HG02852 (cell line): ENCODE data around the gene ANK2.
A peak's percentile ranks its signal among the peaks of the same experiment; 100 is the strongest.

Source experiments
- ATAC-seq: cut with Tn5 transposase; IDR thresholded peaks from one replicate; pipeline ENCODE4 v1.9.1; 2021; ENCODE audit warnings: mild to moderate bottlenecking, moderate library complexity; ENCODE audit not compliant: unreplicated experiment

Gene ANK2

DNA sequence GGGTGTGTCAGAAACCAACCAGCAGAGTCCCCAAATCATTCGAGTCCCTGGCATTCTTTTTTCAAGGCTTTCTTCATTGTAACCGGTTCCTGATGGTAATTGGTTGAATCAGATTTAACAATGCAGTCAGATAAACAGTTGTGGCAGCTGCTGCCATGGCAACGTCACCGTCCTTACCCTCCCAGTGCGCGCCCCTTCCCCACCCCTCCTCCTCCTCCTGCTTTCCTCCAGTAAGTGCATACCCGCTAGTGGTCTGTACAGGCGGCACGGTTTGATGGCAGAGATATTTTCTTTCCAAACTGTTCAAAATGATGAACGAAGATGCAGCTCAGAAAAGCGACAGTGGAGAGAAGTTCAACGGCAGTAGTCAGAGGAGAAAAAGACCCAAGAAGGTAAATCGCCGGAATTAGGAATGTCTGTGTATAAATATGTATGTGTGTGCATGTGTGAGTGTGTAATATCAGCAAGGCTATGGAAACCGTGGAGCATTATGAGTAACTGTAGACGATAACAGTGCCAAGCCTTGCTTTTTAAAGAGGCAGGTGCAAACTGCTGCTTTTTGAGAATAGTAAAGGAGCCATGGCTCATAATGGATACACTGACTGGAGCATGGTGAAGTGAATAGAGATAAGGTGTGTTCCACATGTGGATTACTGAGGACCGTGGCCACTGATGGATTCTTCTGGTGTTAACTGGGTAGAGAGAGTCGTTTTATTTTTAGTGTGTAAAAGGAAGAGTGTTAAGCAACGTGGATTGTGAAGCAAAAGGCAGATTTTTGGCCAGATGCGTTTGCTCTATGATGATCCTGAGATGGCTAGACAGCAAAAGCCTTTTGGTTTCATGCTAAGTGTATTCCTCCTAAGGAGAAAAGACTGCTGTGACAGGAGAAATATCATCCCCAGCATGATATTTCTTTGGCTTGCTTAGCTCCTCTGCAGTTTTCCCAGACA lies at the start of gene ANK2:
TSS of gene ANK2 (plus strand) at position 233 of the 950 bp plus-strand sequence. CDS start at position 309, 76 bp downstream.
- no peak for ATAC-seq

DNA sequence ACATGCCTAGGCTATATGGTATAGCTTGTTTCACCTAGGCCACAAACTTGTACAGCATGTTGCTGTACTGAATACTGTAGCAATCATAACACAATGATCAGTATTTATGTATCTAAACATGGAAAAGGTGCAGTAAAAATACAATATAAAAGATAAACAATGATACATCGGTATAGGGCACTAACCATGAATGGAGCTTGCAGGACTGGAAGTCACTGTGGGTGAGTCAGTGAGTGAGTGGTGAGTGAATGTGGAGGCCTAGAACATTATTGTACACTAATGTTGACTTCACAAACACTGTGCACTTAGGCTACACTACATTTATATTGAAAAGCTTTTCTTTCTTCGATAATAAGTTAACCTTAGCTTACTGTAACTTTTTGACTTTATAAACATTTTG lies 45.6 kb upstream of the ANK2 start:
- no peak for ATAC-seq

DNA sequence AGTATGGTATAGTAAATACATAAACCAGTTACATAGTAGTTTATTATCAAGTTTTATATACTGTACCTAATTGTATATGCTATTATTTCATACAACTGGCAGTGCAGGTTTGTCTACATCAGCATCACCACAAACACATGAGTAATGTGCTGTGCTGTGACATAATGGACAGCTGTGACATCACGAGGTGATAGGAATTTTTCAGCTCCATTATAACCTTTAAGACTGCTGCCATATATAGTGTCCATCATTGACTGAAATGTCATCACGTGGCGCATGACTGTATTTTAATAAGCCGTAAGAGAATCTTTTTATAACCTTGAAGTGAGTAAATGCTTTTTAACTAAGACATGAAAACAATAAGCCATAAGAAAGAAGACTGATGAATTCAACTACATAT lies 44.8 kb upstream of the ANK2 start:
- ATAC-seq, result no peak

DNA sequence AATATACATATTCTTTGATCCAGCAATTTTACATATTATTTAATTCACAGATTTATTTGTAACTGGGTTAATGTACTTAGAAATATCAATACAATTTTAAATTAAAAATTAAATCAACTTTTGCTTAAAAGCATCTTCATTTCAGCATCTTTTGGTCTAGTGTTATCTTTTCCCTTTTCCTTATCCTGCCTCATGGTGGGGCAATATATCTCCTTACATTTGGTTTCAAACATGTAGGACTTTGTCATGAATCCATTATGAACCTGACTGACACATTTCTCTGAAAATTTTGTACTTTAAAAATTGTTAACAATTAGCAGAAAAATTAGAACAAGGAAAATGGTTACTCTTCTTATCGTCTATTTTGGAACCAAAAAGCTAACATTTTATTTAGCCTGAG lies 42.8 kb upstream of the ANK2 start:
- ATAC-seq, result no peak

GRCh38 chr4:113007151-113007550 lies 42.3 kb upstream of the ANK2 start:
- no peak for ATAC-seq

DNA sequence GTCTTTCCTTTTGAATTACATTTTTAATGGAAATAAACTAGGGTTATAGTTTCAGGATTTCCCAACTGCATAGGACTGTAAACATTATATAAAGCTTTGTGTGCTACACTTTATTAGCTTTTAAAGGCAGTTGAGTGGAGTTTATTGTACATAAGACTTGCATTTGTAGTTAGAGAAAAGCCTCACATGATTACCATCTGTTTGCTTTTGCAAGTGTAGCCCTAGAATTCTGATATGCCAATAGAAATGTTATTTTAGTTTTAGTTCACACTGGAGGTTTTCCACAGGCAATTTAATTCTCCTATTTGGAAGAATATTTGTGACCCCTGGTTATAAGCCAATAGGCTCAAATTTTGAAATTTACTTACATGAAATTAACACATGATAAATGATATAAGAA lies 41.3 kb upstream of the ANK2 start:
- no peak for ATAC-seq

GRCh38 chr4:113008716-113009115 lies 40.7 kb upstream of the ANK2 start:
- ATAC-seq, result no peak

GRCh38 chr4:113009461-113009860 lies 40.0 kb upstream of the ANK2 start:
- no peak for ATAC-seq

GRCh38 chr4:113012122-113012725 lies 37.2 kb upstream of the ANK2 start:
- ATAC-seq, result no peak

GRCh38 chr4:113012786-113013185 lies 36.7 kb upstream of the ANK2 start:
- no peak for ATAC-seq

DNA sequence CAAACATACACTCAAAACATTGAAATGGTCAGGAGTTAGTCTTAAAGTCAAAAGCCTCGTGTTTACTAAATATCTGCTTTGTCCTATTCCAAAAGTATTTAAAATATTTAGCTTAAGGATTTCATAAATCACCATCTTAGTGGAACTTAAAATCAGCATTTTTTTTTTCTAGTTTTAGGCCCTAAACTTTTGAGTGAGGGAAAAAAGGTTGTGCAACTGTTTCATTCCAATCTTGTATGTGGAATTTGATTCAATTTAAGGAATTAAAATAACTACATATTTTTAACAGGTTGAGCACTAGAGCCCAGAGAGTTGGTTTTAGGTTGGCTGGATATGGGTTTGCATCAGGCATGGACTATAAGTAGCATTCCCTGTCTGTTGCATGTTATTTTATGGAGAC lies 35.7 kb upstream of the ANK2 start:
- ATAC-seq, result no peak

GRCh38 chr4:113016377-113016776 lies 33.1 kb upstream of the ANK2 start:
- ATAC-seq, result no peak

- no peak for ATAC-seq
These were observed 28.5 kb upstream of the ANK2 start for GRCh38 chr4:113020966-113021365.

- no peak for ATAC-seq
These were observed 25.1 kb upstream of the ANK2 start for GRCh38 chr4:113024388-113024787.

- no peak for ATAC-seq
These were observed 24.0 kb upstream of the ANK2 start for GRCh38 chr4:113025416-113025815.

DNA sequence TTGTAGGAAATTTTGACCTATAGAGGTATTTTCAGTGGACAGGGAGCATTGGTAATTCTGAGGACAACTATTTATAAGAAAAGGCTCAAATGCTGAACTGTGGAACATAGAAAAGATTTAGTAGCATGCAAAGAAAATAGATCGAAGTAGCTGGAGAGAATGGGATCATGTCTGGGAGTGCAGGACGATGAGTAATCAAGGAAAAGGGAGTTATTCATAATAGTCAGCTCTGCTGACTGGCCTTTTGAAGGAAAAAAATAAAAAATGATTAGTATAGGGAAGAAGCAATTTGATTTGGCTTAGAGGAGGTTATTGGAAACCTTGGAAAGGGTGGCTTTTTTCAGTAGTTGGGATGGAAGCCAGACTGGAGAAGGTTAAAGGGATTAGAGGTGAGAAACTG lies 22.9 kb upstream of the ANK2 start:
- ATAC-seq, result no peak

DNA sequence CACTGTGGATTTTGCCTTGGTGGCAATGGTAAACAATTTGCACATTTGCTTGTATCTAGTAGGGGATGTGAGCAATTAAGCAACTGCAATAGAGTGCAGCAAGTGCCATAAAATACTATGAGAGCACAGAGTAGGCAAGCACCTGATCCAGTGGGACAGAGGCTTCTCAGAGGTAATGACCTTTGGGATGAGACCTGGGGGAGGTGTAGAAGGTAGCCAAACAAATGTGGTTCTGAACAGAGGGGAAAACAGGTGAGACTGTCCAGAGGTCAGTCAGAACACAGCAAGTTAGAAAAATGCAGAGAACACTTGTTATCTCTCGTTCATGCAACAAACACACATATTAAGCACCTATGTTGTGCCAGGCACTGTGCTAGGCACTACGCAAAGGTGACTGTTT lies 21.4 kb upstream of the ANK2 start:
- ATAC-seq, result no peak

DNA sequence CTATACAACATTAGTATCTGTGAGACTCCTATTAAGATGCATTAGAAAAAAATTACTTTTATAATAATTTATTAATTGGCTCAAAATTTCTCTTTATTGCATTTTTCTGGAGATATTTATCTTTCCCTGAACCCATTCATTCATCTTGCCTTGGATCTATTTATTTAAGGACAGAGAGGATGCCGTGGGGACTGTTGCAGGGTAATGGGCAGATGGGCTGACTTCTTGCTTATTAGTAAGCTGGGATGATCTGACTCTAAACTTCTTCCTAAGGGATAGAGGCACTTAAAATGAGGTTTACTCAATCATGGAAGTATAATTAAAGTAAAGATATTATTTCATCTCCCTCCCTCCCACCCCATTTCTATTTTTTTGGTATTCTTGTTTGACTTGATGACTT lies 18.2 kb upstream of the ANK2 start:
- ATAC-seq, result no peak

- peak; percentile 76 for ATAC-seq
These were observed 8.7 kb upstream of the ANK2 start for GRCh38 chr4:113040793-113041192.

DNA sequence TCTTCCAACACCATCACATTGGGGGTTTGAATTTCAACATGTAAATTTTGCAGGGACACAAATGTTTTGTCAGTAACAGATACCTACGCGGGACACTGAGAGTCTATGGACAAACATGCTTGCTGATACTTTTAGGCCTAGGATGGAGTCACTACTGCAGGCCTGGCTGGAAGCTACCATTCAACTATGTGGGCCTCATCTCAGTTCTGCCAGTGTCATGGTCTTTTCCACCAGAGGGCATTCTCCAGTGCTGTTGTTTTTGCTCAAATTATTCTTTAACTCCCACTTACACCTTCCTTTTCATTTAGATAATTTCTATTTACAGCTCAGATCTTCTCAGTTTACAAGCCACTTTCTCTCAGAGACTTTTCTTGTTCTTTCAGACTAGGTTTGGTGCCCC lies 7.0 kb upstream of the ANK2 start:
- ATAC-seq, result no peak

DNA sequence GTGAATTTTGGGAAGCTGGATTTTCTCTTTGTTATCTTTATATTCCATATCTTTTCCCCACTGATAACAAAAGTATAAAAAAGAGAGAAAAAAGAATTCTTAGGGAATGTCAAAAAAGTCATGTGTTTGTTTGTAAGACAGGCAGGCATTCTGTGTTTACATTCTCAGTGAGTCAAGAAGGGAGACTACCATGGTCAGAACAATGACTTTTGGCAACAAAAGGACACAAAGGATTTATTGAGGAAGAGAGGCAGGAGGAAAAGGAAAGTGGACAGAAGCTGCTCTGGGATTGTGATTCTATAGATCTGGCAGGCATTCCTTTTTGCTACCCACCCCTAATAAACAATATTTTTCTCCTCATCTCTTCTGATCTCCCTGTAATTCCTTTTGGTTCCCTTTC lies 5.9 kb upstream of the ANK2 start:
- no peak for ATAC-seq

DNA sequence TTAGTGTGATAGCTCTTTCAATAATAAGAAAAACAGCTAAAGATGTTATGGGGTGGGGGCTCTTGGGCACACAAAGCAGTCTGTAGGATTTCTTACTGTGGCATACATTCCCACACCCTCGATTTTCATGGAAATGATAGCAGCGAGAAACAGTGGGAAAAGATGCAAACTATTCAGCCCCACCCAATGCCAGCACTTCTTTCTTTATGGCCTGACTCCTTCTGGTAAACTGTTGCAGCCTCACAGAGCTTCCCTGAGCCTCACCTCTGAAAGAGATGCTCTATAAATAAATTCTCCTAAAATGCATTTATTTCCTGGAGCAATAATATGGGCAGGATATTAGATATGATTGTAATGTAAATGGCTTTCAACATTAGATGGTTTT lies 910 bp downstream of the ANK2 start:
- no peak for ATAC-seq
